Amygdala (tissue), 56 donors: ENCODE data around the gene SNRPD1.
"Not testable (repeated sequence)": the region's sequence is repeated elsewhere in the genome, so short reads cannot be mapped to it uniquely, and the experiment has no call there.

Source experiments
- DNase-seq, 56 donors: peaks; one replicate each; lab custom pipeline; 2025; lab: John Stamatoyannopoulos, UW

The SNRPD1 gene

DNA sequence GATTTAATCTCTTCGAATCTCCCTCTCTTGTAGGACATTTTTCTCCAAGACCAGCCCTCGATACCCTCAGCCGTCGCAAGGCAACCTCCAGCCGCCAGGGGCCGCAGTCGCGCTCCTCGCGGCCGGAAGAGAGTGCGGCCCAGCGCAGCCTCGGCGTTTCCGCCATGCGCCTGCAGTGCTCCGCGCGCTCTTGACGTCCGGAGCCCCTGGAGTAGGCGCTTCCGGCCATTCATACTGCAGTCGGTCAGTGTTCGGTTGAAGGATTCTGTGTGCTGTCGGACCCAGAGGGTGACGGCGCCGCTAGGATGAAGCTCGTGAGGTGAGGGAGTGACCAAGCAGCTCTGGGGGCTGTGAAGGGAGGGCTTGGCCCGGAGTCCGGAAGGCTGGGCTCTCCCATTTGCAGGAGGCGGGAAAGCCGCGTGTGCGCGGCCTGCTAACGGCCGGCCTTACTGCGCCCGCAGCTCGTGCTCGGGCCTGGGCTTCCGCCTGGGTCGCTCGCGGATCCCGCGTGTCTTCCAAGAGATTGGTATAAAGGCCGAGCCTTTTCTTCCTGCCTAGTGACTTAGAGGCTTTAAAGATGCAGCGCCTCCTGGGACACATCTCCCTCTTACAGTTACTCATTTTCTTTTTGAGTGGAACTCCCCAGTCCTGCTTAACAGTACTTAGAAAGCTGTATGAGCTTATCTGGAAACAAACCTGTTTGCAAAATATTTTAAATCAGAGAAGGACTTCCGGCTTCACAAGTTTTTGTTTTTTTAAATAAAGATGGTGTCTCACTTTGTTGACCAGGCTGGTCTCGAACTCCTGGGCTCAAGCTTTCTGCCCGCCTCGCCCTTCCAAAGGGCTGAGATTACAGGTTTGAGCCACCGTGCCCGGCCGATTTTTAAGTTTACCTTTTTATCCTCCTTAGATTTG lies at the start of gene SNRPD1:
SNRPD1 (plus strand) TSS at position 190 of the 915 bp plus-strand sequence; CDS start at position 306, 116 bp downstream.
- peak; percentile 27 to 89 (median 78) for DNase-seq

- no peak for DNase-seq
These were observed 40.3 kb upstream of the SNRPD1 start for GRCh38 chr18:21571772-21572171.

DNA sequence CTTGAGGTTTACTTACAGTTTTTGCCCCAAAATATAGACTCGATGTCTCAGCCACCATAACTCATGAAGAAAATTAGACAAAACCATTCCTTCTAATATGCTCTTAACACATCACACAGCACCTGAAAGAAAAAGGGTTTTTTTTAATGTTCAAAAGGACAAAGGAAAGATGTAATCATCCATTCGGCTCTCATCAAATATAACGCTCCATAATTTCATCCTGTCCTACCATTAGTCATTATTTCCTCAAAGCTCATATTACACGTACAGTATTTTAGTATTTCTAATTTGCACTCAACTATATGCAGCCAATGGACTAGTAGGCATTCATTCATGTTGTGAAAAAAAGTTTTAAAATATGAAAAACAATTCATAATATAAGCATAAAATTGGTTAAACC lies 36.5 kb upstream of the SNRPD1 start:
- DNase-seq = no peak

DNA sequence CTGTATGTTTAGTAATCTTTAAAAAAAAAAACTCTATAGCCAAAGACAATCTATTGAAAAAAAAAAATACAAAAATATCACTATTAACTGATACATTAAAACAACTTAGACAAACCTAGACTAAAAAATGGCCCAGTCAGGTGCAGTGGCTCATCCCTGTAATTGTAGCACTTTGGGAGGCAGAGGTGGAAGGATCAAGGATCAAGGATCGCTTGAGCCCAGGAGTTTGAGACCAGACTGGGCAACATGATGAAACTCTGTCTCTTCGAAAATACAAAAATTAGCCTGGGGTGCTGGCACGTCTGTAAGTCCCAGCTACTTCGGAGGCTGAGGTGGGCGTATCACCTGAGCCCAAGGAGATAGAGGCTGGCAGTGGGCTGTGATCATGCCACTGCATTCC lies 27.7 kb upstream of the SNRPD1 start:
- no peak for DNase-seq

DNA sequence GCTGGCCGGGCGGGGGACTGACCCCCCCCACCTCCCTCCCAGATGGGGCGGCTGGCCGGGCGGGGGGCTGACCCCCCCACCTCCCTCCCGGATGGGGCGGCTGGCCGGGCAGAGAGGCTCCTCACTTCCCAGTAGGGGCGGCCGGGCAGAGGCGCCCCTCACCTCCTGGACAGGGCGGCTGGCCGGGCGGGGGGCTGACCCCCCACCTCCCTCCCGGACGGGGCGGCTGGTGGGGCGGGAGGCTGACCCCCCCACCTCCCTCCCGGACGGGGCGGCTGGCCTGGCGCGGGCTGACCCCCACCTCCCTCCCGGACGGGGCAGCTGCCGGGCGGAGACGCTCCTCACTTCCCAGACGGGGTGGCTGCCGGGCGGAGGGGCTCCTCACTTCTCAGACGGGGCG lies 19.8 kb upstream of the SNRPD1 start:
- not testable (repeated sequence) for DNase-seq

DNA sequence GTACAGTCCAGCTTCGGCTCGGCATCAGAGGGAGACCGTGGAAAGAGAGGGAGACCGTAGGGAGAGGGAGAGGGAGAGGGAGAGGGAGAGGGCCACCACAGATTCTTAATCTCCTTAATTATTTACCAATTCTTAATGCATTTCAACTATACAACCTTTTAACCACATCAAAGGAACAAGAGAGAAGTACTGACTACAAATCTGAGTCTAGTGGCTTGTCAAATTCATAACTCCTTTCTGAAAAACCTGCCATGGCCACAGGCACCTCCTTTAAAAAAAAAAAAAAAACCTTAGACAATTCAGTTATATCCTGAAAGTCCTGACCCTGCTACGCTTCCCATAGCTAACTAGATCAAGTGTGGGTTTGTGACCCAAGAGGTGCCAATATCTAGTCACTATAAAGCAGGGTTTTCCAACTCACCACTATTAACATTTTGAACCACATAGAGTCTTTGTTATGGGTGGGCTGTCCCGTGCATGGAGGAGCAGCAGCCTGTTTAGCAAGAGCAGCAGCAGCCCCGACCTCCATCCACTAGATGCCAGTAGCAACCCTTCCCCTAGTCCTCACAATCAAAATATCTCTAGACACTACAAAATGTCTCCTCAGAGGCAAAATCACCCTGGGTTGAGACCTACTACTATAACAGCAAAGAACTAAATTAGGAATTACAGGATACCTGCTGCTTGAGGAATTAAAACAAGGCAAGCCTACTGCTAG lies 18.4 kb upstream of the SNRPD1 start:
- no peak for DNase-seq

DNA sequence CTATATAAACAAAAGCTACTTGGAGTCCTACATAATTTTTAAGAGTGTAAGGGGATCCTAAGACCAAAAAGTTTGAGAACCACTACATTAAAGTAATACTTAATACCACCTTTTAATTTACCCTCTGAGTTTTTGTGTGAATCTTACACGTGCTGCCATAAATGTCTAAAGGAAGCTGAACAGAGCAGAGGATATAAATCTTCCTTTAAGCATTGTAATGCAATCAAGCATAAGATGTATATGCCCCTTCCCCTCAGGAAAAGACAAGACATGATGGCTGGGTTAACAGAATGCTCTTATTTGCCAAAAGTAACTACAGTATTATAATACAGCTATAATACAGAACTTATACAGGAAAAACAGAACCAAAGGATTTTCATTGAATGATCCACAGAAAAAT lies 14.5 kb upstream of the SNRPD1 start:
- DNase-seq = no peak

- no peak for DNase-seq
These were observed 13.2 kb upstream of the SNRPD1 start for GRCh38 chr18:21598726-21599584.

- peak in 27 of 56 donors; percentile 25 to 77 (median 53) for DNase-seq
These were observed 12.3 kb upstream of the SNRPD1 start for GRCh38 chr18:21599585-21600525.

DNA sequence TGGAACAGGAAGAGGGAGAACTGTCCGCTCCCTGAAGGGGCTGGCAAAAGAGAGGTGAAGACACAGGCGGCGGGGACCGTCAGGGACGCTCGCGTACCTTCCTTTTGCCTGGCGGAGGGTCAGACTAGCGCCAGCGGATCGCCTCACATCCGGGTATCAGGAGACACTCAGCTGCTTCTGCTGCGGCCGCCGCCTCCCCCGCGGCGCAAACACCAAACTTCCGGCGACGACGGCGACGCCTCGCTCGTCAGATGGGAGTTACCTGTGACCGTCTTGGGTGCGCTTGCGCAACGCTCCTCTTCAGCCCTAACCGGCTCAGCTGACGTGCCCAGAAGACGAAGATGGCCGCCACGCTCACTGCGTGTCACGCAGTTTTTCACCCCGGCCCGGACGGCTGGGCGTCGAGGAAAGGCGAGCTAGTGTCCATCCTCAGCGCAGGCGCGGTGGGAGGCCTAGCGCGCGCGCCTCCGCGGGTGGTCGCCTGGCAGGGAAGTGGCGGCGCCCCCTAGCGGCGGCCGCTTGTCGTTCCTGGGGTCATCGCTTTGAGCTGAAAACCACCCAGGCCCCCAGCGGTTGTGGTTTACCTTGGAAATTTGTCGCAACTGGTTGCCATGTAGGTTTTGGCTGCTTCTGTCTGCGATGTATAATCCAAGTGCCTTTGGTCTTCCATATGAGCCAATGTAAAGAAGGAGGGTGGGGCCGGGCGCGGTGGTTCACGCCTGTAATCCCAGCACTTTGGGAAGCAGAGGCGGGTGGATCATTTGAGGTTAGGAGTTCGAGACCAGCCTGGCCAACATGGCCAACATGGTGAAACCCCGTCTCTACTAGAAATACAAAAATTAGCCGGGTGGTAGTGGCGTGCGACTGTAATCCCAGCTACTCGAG lies 11.3 kb upstream of the SNRPD1 start, which contains the start of gene ESCO1:
ESCO1 (minus strand) TSS at position 179 of the 885 bp plus-strand sequence. CDS start 25,861 bp downstream, outside the sequence.
- DNase-seq = peak; percentile 54 to 94 (median 86)

DNA sequence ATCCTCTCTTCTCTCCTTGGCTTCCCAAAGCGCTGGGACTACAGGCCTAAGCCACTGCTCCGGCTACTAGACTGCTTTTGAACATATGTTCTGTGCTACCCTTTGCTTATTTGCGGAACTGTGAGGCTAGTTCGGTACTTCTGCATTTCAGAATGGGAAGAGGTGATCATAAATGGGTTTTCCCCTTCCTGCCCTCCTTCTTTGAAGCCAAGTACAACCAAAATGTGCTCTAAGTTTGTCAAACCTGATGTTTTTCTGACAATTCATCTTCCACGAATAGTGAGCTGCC lies 9.9 kb upstream of the SNRPD1 start:
- peak in 1 of 56 donors; percentile 2 for DNase-seq

- no peak for DNase-seq
These were observed 7.4 kb upstream of the SNRPD1 start for GRCh38 chr18:21604671-21605070.

GRCh38 chr18:21605213-21605612 lies 6.9 kb upstream of the SNRPD1 start:
- DNase-seq = no peak

DNA sequence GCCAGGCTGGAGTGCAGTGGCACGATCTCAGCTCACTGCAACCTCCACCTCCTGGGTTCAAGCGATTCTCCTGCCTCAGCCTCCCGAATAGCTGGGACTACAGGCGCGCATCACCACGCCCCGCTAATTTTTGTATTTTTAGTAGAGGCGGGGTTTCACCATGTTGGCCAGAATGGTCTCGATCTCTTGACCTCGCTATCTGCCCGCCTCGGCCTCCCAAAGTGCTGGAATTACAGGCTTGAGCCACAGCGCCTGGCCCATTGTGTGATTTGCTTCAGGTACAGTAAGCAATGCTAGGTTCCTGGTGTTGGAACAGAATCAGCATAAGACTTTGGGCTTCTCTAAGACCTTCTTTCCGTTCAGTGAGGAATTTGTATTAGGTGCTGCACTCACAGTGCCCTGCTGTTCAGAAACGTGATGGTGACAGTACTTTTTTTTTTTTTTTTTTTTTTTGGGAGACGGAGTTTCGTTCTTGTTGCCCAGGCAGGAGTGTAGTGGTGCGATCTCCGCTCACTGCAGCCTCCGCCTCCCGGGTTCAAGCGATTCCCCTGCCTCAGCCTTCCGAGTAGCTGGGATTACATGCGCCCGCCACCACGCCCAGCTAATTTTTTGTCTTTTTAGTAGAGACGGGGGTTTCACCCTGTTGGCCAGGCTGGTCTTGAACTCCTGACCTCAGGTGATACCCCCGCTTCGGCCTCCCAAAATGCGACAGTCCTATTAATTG lies 551 bp upstream of the SNRPD1 start:
- DNase-seq = not testable (repeated sequence)

DNA sequence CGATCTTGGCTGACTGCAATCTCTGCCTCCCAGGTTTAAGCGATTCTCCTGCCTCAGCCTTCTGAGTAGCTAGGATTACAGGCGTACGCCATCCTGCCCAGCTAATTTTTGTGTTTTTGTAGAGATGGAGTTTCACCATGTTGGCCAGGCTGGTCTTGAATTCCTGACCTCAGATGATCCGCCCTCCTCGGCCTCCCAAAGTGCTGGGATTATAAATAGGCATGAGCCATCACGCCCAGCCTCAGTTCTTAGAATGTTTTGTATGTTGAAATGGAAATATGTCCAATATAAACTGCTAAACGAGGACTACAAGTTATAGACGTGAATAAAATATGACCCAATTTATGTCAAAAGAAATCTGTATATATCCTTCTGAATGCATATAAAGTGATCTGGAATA lies 9.5 kb downstream of the SNRPD1 start:
- DNase-seq = not testable (repeated sequence)

- no peak for DNase-seq
These were observed 17.1 kb downstream of the SNRPD1 start for GRCh38 chr18:21629089-21629832.

DNA sequence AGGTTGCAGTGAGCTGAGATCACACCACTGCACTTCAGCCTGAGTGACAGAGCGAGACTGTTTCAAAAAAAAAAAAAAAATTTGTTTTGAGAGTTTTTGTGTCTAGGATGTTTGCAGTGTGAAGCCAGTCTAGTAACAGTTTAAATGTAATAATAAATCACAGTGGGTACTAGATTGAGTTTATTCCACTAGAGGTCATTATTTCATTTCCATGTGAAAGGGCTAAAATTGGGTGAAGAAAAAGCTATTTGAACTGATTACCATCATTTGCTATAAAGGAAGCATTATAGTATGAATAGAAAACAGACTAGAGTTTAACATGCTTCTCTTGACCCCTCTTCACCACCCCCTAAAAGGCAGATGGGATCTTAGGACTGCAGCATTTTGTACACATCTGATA lies 20.3 kb downstream of the SNRPD1 start:
- no peak for DNase-seq
